ENCODE results near the gene CDC42BPG. TPM values are rescaled to one million over a fixed set of nuclear protein-coding genes. Genes with fewer than 3 reads are reported as not detected.

CDC42BPG gene
- polyA plus RNA-seq, 4 donors: 8.3 to 36.5 (median 19.5) TPM

DNA sequence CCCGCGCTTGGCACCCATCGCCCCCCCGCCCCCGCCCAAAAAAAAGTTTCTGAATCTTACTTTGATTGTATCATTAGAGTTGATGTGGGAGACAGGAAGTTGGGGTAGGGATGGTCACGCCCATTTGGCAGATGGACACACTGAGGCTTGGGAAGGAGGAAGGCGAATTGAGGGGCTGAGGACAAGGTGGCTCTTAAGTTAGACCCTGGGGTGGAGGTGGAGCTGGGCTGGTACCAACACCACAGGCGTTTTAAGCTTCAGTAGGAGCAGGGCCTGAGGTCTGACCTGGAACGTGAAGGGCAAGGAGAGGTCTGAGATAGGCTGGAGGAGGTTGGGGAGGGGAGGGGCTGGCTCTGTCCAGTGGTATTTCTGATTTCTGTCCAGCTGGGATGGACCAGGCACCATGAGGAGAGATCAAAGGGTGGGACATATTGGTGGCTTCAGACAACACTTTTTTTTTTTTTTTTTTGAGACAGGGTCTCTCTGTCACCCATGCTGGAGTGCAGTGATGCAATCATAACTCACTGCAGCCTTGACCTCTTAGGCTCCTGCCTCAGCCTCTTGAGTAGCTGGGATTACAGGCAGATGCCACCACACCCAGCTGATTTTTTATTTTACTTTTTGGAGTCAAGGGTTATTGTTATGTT, 799 bp upstream of the CDC42BPG start:
- peaks cover 0 to 27% (median 2%) of the 10 kb centered on the region in 3 donors for H3K36me3 ChIP-seq (ENCODE audit: control insufficient read depth in 3 of 3, insufficient read depth in 2 of 3, low read depth in 1 of 3, low read length in 3 of 3)
- no peaks in the 10 kb centered on the region for H3K9me3 ChIP-seq (ENCODE audit: control insufficient read depth in 2 of 2, insufficient read depth in 1 of 2, low read depth in 1 of 2, low read length in 1 of 2)
- FAIRE-seq (no peak), DNase-seq (no peak)
- H3K4me1 ChIP-seq (ENCODE audit: control insufficient read depth in 3 of 3, insufficient read depth in 2 of 3, low read depth in 1 of 3, low read length in 2 of 3): peaks cover 3 to 64% (median 8%) of the 10 kb centered on the region in 3 donors
- H3K27ac ChIP-seq (ENCODE audit: low read depth in 1 of 3, low read length in 2 of 3): peak overlapping the region; percentile 77 to 89 (median 82)
- 19 to 25% (median 20%) methylated on average over 9 of the region's 9 CpGs for WGBS, 3 donors
- no peaks in the 10 kb centered on the region for H3K27me3 ChIP-seq (ENCODE audit: control insufficient read depth in 3 of 3, insufficient read depth in 3 of 3, low read length in 3 of 3)
- peak overlapping the region; percentile 50 to 87 (median 65) for H3K4me3 ChIP-seq (ENCODE audit: low read depth in 1 of 3, low read length in 3 of 3)

DNA sequence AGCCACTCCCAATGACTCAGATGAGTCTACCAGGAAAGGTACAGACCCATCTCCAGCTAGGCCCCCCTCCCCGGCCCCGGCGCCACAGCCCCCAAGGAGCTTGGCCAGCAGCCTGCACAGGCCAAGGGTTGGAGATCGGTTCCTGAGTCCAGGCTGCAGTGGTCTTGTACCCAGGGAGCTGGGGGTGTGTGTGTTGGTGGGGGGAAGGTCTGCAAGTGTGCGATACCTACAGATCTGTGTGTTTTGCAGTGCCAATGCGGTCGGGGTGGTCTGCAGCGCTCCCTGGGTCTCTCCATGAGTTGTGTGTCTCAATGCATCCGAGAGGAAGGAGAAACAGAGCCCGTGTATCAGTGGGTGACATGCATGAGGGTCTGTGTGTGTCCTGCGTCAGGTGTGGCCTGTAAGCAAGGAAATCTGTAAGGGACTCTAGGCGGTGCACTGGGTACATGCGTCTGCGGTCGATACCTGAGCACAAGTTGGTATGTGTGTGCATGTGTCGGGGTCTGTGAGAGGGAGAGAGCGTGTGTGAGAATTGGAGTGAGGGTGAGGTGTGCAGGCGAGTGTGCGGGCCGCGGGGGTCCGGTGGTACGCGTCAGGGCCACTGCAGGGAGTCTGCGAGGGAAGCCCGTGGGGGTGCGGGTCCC, 645 bp downstream of the CDC42BPG start:
- H3K9me3 ChIP-seq (ENCODE audit: control insufficient read depth in 2 of 2, insufficient read depth in 1 of 2, low read depth in 1 of 2, low read length in 1 of 2): no peaks in the 10 kb centered on the region
- WGBS, 3 donors: 8 to 39% (median 30%) methylated on average over 19 to 27 of the region's 27 CpGs
- DNase-seq (peak in 1 of 2 donors; percentile 45), FAIRE-seq (no peak)
- H3K36me3 ChIP-seq (ENCODE audit: control insufficient read depth in 3 of 3, insufficient read depth in 2 of 3, low read depth in 1 of 3, low read length in 3 of 3): peaks cover 2 to 34% (median 4%) of the 10 kb centered on the region in 3 donors
- H3K4me3 ChIP-seq (ENCODE audit: low read depth in 1 of 3, low read length in 3 of 3): peak overlapping the region; percentile 3 to 65 (median 62)
- H3K4me1 ChIP-seq (ENCODE audit: control insufficient read depth in 3 of 3, insufficient read depth in 2 of 3, low read depth in 1 of 3, low read length in 2 of 3): peaks cover 3 to 50% (median 3%) of the 10 kb centered on the region in 3 donors
- H3K27ac ChIP-seq (ENCODE audit: low read depth in 1 of 3, low read length in 2 of 3): peak overlapping the region; percentile 63 to 86 (median 74)
- H3K27me3 ChIP-seq (ENCODE audit: control insufficient read depth in 3 of 3, insufficient read depth in 3 of 3, low read length in 3 of 3): no peaks in the 10 kb centered on the region

DNA sequence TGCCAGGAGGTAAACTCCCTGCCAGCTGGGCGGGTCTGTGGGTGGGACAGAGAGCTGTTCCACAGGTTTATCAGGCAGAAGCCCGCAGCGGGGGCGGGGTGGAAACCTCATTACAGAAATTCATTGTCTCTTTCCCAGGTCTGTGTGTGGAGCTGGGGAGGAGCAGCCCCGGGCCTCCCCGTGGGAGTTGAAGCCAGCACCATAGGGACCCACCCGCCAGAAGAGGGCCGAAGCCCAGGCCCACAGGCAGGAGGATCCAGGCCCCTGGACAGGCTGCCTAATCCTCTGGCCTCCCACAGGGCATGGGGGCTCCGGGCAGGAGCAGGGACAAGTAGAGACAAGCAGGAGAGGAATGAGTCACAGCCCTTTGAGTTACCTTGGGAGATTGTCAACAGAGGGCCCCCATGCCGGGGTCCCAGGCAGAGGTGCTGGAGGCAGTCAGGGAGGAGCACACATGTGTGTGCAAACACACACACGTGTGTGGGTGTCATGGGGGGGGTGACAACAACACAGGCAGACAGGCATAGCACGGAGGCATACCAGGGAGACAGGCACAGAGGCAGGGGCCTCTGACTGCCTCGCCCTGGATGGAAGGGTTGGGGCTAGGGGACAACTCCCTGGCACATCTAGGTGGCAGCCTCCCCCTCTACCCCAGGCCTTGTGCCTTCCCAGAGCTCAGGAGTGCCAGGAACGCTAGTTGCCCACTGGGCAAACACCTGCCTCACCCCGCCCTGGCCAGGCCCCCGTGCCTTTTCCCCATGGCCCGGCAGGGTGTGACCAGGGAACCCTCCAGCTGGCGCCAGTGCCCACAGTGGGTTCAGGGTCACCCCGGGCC, 1.4 kb downstream of the CDC42BPG start:
- 20 to 60% (median 45%) methylated on average over 16 to 19 of the region's 19 CpGs for WGBS, 3 donors
- H3K27ac ChIP-seq (ENCODE audit: low read depth in 1 of 3, low read length in 2 of 3): peak overlapping the region; percentile 39 to 73 (median 63)
- no peaks in the 10 kb centered on the region for H3K9me3 ChIP-seq (ENCODE audit: control insufficient read depth in 2 of 2, insufficient read depth in 1 of 2, low read depth in 1 of 2, low read length in 1 of 2)
- peak overlapping the region in 2 of 3 donors; percentile 62 to 65 for H3K4me3 ChIP-seq (ENCODE audit: low read depth in 1 of 3, low read length in 3 of 3)
- peaks cover 2 to 38% (median 4%) of the 10 kb centered on the region in 3 donors for H3K36me3 ChIP-seq (ENCODE audit: control insufficient read depth in 3 of 3, insufficient read depth in 2 of 3, low read depth in 1 of 3, low read length in 3 of 3)
- FAIRE-seq: no peak
- no peaks in the 10 kb centered on the region for H3K27me3 ChIP-seq (ENCODE audit: control insufficient read depth in 3 of 3, insufficient read depth in 3 of 3, low read length in 3 of 3)
- H3K4me1 ChIP-seq (ENCODE audit: control insufficient read depth in 3 of 3, insufficient read depth in 2 of 3, low read depth in 1 of 3, low read length in 2 of 3): peaks cover 0 to 42% (median 3%) of the 10 kb centered on the region in 3 donors
- peak; percentile 71 to 91 for DNase-seq

DNA sequence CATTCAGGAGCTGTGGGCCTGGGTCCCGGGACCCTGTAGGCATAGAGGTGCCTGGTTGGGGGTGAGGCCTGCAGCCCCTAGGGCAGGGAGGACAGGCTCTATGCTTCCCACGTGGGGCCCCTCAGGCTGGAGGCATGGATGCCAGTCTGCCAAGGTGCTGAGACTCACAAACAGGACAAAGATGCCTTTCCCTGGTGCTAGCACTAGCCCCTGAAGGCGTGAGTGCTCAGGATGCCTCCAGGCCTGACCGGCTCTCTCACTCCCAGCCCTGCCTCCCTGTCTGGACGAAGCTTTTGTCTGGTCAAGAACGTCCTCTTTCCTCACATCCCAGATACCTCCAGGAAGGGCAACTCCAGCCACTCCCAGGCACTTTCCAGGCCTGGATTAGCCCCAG, 2.1 kb downstream of the CDC42BPG start:
- peaks cover 2 to 45% (median 4%) of the 10 kb centered on the region in 3 donors for H3K36me3 ChIP-seq (ENCODE audit: control insufficient read depth in 3 of 3, insufficient read depth in 2 of 3, low read depth in 1 of 3, low read length in 3 of 3)
- peak overlapping the region in 2 of 3 donors; percentile 63 to 73 for H3K27ac ChIP-seq (ENCODE audit: low read depth in 1 of 3, low read length in 2 of 3)
- WGBS, 3 donors: 58 to 77% (median 69%) methylated on average over 6 of the region's 6 CpGs
- DNase-seq: no peak
- H3K27me3 ChIP-seq (ENCODE audit: control insufficient read depth in 3 of 3, insufficient read depth in 3 of 3, low read length in 3 of 3): no peaks in the 10 kb centered on the region
- FAIRE-seq: no peak
- H3K9me3 ChIP-seq (ENCODE audit: control insufficient read depth in 2 of 2, insufficient read depth in 1 of 2, low read depth in 1 of 2, low read length in 1 of 2): no peaks in the 10 kb centered on the region
- H3K4me1 ChIP-seq (ENCODE audit: control insufficient read depth in 3 of 3, insufficient read depth in 2 of 3, low read depth in 1 of 3, low read length in 2 of 3): peaks cover 0 to 35% (median 2%) of the 10 kb centered on the region in 3 donors
- H3K4me3 ChIP-seq (ENCODE audit: low read depth in 1 of 3, low read length in 3 of 3): peak overlapping the region in 1 of 3 donors; percentile 65

DNA sequence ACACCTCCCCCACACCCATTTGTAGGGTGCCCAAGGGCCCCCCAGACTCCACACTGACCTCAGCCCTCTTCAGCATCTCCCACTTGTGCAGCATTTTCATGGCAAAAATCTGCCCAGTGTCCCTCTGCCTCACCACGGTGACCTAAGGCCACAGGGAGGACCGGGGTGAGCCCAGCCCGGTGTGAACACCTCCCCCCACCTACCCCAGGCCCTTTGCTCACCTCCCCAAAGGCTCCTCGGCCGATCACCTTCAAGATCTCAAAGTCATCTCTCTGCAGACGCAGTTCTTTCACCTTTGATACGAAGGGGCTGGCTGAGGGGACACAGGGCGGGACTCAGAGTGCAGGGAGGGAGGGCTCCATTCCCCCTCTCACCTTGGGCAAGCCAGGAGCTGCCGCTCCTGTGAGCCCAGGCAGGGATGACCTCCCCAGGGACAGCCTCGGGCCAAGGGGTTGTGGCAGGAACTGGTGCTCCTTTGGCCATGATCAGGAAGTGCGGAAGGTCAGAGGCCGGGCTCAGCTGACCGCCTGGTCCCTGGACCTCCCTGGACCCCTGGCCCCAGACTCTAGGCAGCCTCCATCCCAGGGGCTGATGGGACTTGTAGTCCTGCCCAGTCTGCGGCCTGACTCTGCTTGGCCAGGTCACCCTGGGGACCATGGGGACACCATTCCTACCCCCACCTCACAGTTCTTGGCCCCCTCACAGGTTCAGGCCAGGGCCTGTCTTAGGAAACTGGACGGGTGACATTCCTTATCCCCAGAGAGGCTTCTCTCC, 2.7 kb downstream of the CDC42BPG start:
- whole genome bisulfite sequencing, 3 donors: 85 to 86% (median 85%) methylated on average over 15 of the region's 15 CpGs
- H3K9me3 ChIP-seq (ENCODE audit: control insufficient read depth in 2 of 2, insufficient read depth in 1 of 2, low read depth in 1 of 2, low read length in 1 of 2): no peaks in the 10 kb centered on the region
- no peak for FAIRE-seq
- no peaks in the 10 kb centered on the region for H3K27me3 ChIP-seq (ENCODE audit: control insufficient read depth in 3 of 3, insufficient read depth in 3 of 3, low read length in 3 of 3)
- peaks cover 2 to 51% (median 4%) of the 10 kb centered on the region in 3 donors for H3K36me3 ChIP-seq (ENCODE audit: control insufficient read depth in 3 of 3, insufficient read depth in 2 of 3, low read depth in 1 of 3, low read length in 3 of 3)
- H3K27ac ChIP-seq (ENCODE audit: low read depth in 1 of 3, low read length in 2 of 3): no peak overlapping the region
- peaks cover 0 to 30% (median 0%) of the 10 kb centered on the region in 3 donors for H3K4me1 ChIP-seq (ENCODE audit: control insufficient read depth in 3 of 3, insufficient read depth in 2 of 3, low read depth in 1 of 3, low read length in 2 of 3)
- no peak for DNase-seq
- H3K4me3 ChIP-seq (ENCODE audit: low read depth in 1 of 3, low read length in 3 of 3): no peak overlapping the region

DNA sequence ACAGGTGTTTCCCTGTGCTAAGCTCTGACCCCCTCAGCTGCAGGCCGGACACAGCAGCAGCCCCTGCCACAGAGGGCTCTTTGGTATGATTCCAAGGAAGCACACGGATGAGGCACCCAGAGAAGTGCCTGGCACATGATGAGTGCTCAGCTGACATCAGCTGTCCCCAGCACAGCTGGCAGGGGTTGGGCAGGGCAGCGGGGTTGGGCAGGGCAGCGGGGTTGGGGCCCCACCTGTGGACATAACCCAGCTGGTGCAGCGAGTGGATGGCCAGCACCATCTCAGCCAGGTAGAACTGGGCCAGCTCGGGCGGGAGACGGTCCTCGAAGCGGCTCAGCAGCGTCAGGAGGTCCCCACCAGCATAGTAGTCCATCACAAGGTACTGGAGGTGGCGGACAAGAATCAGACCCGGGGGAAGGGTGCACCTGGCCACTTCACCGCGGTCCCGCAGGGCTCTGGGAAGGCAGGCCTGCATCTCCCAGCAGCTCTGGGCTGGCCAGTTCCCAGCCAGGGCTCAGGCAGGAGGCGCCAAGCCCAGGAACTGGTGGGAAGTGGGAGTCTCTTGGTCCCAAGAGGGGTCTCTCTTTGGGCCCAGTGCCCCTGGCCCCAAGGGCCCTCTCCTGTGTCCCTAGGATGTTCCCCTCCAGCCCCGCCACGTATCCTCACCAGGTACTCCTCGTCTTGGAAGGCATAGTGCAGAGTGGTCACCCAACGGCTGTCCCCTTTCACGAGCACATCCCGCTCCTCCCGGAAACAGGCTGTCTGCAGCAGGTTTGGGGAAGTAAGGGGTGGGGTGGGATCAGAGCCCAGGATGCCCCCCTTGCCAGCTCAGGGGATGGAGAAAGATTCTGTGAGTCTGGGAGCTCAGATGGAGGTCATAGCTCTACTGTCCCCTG, 4.3 kb downstream of the CDC42BPG start:
- Histone ChIP-seq H3K36me3 (ENCODE audit: control insufficient read depth in 3 of 3, insufficient read depth in 2 of 3, low read depth in 1 of 3, low read length in 3 of 3) (peaks cover 2 to 65% (median 10%) of the 10 kb centered on the region in 3 donors), H3K27me3 (ENCODE audit: control insufficient read depth in 3 of 3, insufficient read depth in 3 of 3, low read length in 3 of 3) (no peaks in the 10 kb centered on the region), H3K27ac (ENCODE audit: low read depth in 1 of 3, low read length in 2 of 3) (no peak overlapping the region), H3K9me3 (ENCODE audit: control insufficient read depth in 2 of 2, insufficient read depth in 1 of 2, low read depth in 1 of 2, low read length in 1 of 2) (no peaks in the 10 kb centered on the region), H3K4me1 (ENCODE audit: control insufficient read depth in 3 of 3, insufficient read depth in 2 of 3, low read depth in 1 of 3, low read length in 2 of 3) (peaks cover 0 to 27% (median 0%) of the 10 kb centered on the region in 3 donors), H3K4me3 (ENCODE audit: low read depth in 1 of 3, low read length in 3 of 3) (no peak overlapping the region)
- WGBS, 3 donors: 86 to 89% (median 89%) methylated on average over 23 to 24 of the region's 24 CpGs
- no peak for FAIRE-seq
- no peak for DNase-seq

DNA sequence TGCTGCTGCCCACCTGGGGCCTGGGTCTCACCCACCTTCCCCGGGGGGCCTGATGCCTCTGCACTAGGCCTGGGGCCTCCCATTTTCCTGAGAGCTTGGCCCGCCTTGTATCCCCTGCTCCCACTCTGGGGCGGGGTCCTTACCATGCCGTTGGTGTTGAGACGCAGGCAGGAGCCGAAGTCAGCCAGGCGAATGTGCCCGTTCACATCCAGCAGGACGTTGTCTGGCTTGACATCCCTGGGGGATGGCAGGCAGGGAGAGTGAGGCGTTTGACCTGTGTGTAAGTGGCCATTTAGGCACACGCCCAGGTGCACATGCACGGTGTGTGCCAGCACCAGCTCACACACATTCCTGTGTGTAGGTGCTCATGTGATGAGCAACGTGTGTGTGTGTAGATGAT, 5.1 kb downstream of the CDC42BPG start:
- H3K4me3 ChIP-seq (ENCODE audit: low read depth in 1 of 3, low read length in 3 of 3): no peak overlapping the region
- H3K27me3 ChIP-seq (ENCODE audit: control insufficient read depth in 3 of 3, insufficient read depth in 3 of 3, low read length in 3 of 3): no peaks in the 10 kb centered on the region
- peaks cover 2 to 73% (median 14%) of the 10 kb centered on the region in 3 donors for H3K36me3 ChIP-seq (ENCODE audit: control insufficient read depth in 3 of 3, insufficient read depth in 2 of 3, low read depth in 1 of 3, low read length in 3 of 3)
- peaks cover 0 to 25% (median 0%) of the 10 kb centered on the region in 3 donors for H3K4me1 ChIP-seq (ENCODE audit: control insufficient read depth in 3 of 3, insufficient read depth in 2 of 3, low read depth in 1 of 3, low read length in 2 of 3)
- H3K27ac ChIP-seq (ENCODE audit: low read depth in 1 of 3, low read length in 2 of 3): no peak overlapping the region
- WGBS, 3 donors: 81 to 88% (median 85%) methylated on average over 13 of the region's 13 CpGs
- no peaks in the 10 kb centered on the region for H3K9me3 ChIP-seq (ENCODE audit: control insufficient read depth in 2 of 2, insufficient read depth in 1 of 2, low read depth in 1 of 2, low read length in 1 of 2)
- DNase-seq (no peak), FAIRE-seq (no peak)
